BLaER1 (cell line): ENCODE results near the gene EIPR1.

Experiments
- H3K27ac ChIP-seq: shearing (Covaris generic); formaldehyde crosslinking; 2 replicates; pipeline ENCODE4 v1.8.1; 2022
- H3K27me3 ChIP-seq: shearing (Covaris generic); formaldehyde crosslinking; 2 replicates; pipeline ENCODE4 v1.8.1; 2022
- H3K36me3 ChIP-seq: shearing (Covaris generic); formaldehyde crosslinking; 2 replicates; pipeline ENCODE4 v1.8.1; 2022
- H3K4me1 ChIP-seq: shearing (Covaris generic); formaldehyde crosslinking; 2 replicates; pipeline ENCODE4 v1.8.1; 2022
- H3K4me2 ChIP-seq: shearing (Covaris generic); formaldehyde crosslinking; 2 replicates; pipeline ENCODE4 v1.8.1; 2022
- H3K4me3 ChIP-seq: shearing (Covaris generic); formaldehyde crosslinking; 2 replicates; pipeline ENCODE4 v1.8.1; 2022
- H3K9ac ChIP-seq: shearing (Covaris generic); formaldehyde crosslinking; 2 replicates; pipeline ENCODE4 v1.8.1; 2022
- H3K9me3 ChIP-seq: shearing (Covaris generic); formaldehyde crosslinking; 2 replicates; pipeline ENCODE4 v1.8.1; 2022
- H4K20me1 ChIP-seq: shearing (Covaris generic); formaldehyde crosslinking; 2 replicates; pipeline ENCODE4 v1.8.1; 2022
- Cebpa-rat ChIP-seq: shearing (Covaris generic); IDR thresholded peaks from 2 replicates; pipeline ENCODE4 v1.8.1; 2022

EIPR1 gene

DNA sequence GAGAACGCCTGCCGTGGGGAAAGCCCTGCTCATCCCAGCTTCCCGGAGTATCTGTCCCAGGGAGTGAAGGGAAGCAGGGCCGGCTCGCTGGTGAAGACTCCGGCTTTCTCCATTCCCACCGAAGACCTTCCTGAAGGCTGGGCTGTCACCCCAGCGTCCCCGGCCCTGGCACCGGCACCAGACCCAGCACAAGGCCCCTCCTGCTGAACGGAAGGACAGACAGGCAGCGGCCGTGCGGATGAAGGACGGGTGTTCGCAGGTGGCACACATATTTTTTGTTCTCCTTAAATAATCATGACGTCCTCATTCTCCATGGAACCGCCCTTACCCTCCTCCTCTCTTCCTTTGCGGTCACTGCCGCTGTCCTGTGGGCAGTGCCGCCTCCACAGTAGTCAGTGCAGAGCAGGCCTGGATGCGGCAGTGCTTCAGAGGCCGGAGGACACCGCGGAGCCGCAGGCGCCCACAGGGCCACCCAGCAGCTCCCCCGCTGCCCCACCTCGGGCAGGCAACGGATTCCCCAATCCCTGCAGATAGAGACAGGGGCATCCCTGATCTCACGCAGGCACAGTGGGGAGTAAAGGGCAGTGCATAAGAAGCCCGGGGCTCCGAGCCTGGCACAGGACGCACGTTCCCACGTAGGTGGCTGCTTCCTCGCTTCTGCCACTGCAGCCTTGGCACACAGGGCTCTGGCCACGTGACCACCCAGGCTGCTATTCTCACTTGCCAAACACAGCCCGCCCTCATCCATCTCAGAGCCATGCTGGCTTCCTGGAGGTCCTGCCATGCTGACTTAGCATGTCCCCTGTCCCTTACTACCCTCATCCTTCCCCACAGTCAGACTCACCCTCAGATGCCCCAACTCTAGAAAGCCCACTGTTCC is 229.7 kb downstream of the EIPR1 start:
- Histone ChIP-seq H3K9me3 (peaks cover 7% of the 10 kb centered on the region; the same call in 1 of the 2 replicates), H3K27ac (peak overlapping the region; percentile 67), H3K9ac (no peak overlapping the region), H3K27me3 (peaks cover 4% of the 10 kb centered on the region; the same call in 1 of the 2 replicates), H3K4me3 (no peak overlapping the region), H3K4me2 (peak overlapping the region; percentile 81), H3K36me3 (no peaks in the 10 kb centered on the region), H4K20me1 (peaks cover 11% of the 10 kb centered on the region; the same call in 1 of the 2 replicates), H3K4me1 (peaks cover 98% of the 10 kb centered on the region)
- no peak for TF ChIP-seq Cebpa-rat

DNA sequence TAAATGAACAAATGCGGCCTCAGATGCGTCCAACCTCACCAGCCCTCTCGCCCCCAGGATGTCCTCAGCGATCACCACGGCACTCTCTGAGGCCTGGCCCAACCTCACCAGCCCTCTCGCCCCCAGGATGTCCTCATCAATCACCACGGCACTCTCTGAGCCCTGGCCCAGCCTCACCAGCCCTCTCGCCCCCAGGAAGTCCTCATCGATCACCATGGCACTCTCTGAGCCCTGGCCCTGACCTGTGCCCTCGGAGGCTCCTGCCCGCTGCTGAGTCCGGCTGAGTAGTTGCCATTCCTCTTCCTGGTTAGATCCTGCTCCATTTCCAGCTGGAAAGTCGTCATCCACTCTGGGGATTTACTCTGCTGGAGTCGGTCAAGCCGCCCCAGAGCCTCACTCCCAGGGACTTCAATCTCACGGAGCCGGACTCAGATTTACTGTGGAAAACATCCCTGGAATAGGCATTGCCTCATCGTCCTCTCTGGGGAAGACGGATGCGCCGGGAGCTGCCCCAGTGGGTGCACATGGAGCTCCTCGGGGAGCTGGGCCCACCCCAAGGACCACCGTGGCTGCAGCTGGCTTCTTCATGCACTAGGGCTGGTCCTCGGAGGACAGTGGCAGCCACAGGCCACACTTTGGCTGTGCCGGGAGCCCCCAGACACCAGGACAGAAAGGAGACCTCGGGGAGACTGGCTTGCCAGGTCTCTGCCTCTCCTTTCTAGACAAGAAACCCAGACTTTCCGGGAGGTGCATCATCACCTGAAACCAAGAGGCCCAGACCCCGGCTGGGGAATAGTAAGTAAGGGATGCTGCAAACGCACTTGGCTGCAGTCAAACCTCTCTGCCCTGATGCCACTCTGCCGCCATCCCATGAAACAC is 230.6 kb downstream of the EIPR1 start:
- H4K20me1 ChIP-seq, result peaks cover 19% of the 10 kb centered on the region; the same call in 1 of the 2 replicates
- H3K9ac ChIP-seq, result no peak overlapping the region
- TF ChIP-seq Cebpa-rat, result no peak

DNA sequence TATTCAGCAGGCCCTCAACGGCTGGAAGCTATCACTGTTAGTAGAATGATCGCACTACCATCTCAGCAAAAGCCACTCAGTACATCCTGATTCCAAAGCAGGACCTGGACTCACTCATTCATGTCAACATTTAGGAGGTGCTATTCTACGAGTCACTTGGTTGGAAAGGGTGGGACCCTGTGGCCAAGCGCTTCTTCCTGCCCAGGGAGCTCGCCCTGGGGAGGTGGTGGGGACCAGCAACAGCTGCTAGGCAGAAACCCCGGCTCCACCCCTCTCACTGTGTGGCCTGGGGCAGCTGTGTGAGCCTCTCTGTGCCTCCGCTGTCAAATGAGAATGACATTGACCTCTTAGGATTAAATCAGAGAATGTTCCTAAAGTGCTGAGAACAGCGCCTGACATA is 231.4 kb downstream of the EIPR1 start:
- Histone ChIP-seq H3K27ac (peak overlapping the region; percentile 67), H4K20me1 (peaks cover 19% of the 10 kb centered on the region; the same call in 1 of the 2 replicates), H3K36me3 (no peaks in the 10 kb centered on the region), H3K4me2 (peak overlapping the region; percentile 81), H3K9me3 (peaks cover 11% of the 10 kb centered on the region; the same call in 1 of the 2 replicates), H3K27me3 (peaks cover 4% of the 10 kb centered on the region; the same call in 1 of the 2 replicates), H3K9ac (peak overlapping the region; percentile 25; the same call in 1 of the 2 replicates), H3K4me1 (peaks cover 97% of the 10 kb centered on the region), H3K4me3 (peak overlapping the region; percentile 20)
- TF ChIP-seq Cebpa-rat, result no peak

More for the DNA sequence above, 230.6 kb downstream of the EIPR1 start:
- Histone ChIP-seq H3K27me3 (peaks cover 4% of the 10 kb centered on the region; the same call in 1 of the 2 replicates), H3K4me2 (peak overlapping the region; percentile 81), H3K4me1 (peaks cover 100% of the 10 kb centered on the region), H3K4me3 (no peak overlapping the region; the same call in 1 of the 2 replicates), H3K9me3 (peaks cover 7% of the 10 kb centered on the region; the same call in 1 of the 2 replicates), H3K36me3 (no peaks in the 10 kb centered on the region), H3K27ac (peak overlapping the region; percentile 67)

DNA sequence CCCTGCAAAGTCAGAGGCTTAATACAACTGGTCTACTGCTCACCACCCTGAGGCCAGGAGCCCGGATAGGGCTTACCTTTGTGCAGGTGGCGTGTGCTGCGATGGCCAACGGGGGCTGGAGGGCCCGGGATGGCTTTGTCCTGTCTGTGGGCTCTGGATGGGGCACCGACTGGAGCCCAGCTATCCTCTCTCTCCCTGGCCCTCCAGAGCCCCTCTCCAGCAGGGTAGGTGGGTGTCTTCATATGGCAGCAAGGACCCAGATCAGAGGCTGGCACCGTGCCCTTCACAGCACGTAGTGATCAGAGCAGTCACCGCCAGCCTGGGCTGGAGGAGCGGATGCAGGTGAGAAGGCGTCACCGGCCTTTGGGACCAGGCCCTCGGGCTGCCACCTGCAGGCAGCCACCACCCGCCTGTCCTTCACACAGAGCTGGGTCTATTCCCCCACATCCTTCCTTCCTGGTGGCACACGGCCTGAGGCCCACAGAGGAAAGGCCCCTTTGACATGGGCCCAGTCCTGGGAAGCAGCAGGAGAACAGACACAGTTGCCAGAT is 232.1 kb downstream of the EIPR1 start:
- peaks cover 19% of the 10 kb centered on the region; the same call in 1 of the 2 replicates for H4K20me1 ChIP-seq
- peak overlapping the region; percentile 20 for H3K4me3 ChIP-seq
- H3K27ac ChIP-seq, result peak overlapping the region; percentile 67
- H3K27me3 ChIP-seq, result peaks cover 4% of the 10 kb centered on the region; the same call in 1 of the 2 replicates
- H3K4me1 ChIP-seq, result peaks cover 91% of the 10 kb centered on the region
- no peaks in the 10 kb centered on the region for H3K36me3 ChIP-seq
- peak overlapping the region; percentile 81 for H3K4me2 ChIP-seq
- no peak for TF ChIP-seq Cebpa-rat
- H3K9ac ChIP-seq, result peak overlapping the region; percentile 25; the same call in 1 of the 2 replicates
- peaks cover 8% of the 10 kb centered on the region; the same call in 1 of the 2 replicates for H3K9me3 ChIP-seq

DNA sequence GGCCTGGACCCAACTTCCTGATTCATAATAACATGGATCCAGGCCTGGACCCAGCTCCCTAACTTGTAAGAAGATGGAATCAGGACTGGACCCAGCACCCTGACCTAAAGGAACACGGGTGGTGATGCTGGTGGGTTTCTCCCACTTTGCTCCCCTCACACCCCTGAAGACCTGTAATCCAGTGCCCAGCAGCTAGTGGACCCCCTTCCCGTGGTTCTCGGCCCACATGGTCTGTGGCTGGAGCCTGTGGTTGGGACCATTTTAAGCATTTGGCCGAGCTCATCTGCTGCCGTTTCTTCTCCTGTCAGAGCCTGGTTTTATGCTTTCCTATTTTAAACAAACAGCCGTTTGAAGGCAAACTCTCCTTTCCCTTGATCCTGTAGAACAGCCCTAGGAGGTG is 232.8 kb downstream of the EIPR1 start:
- TF ChIP-seq Cebpa-rat, result no peak
- peaks cover 4% of the 10 kb centered on the region; the same call in 1 of the 2 replicates for H3K27me3 ChIP-seq
- H3K4me2 ChIP-seq, result peak overlapping the region; percentile 81
- H3K9ac ChIP-seq, result peak overlapping the region; percentile 25; the same call in 1 of the 2 replicates
- H3K27ac ChIP-seq, result peak overlapping the region; percentile 67
- peaks cover 8% of the 10 kb centered on the region; the same call in 1 of the 2 replicates for H3K9me3 ChIP-seq
- peaks cover 19% of the 10 kb centered on the region; the same call in 1 of the 2 replicates for H4K20me1 ChIP-seq
- peak overlapping the region; percentile 20; the same call in 1 of the 2 replicates for H3K4me3 ChIP-seq
- H3K36me3 ChIP-seq, result no peaks in the 10 kb centered on the region
- H3K4me1 ChIP-seq, result peaks cover 84% of the 10 kb centered on the region

DNA sequence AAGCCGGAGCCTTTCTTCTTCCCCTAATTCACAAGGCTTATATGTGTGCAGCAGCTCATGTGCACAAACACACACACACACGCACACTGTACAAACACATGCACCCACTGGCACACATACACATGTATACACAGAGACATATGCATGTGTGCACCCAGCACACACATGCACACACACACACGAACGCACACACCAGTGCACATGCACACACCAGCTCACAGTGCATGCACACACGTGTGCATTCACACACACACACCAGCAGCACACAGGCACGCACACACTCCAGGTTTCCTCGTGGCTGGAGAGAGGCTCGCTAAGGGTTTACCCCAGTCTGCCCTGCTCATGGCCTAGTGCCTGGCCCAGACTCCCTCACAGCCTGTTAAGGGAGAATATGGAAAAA is 234.0 kb downstream of the EIPR1 start:
- Histone ChIP-seq H3K27me3 (peaks cover 4% of the 10 kb centered on the region; the same call in 1 of the 2 replicates), H3K4me3 (no peak overlapping the region), H3K9ac (no peak overlapping the region), H4K20me1 (peaks cover 19% of the 10 kb centered on the region; the same call in 1 of the 2 replicates), H3K4me1 (peaks cover 72% of the 10 kb centered on the region), H3K27ac (no peak overlapping the region), H3K9me3 (peaks cover 8% of the 10 kb centered on the region; the same call in 1 of the 2 replicates), H3K4me2 (peak overlapping the region; percentile 81), H3K36me3 (no peaks in the 10 kb centered on the region)
- TF ChIP-seq Cebpa-rat, result no peak

DNA sequence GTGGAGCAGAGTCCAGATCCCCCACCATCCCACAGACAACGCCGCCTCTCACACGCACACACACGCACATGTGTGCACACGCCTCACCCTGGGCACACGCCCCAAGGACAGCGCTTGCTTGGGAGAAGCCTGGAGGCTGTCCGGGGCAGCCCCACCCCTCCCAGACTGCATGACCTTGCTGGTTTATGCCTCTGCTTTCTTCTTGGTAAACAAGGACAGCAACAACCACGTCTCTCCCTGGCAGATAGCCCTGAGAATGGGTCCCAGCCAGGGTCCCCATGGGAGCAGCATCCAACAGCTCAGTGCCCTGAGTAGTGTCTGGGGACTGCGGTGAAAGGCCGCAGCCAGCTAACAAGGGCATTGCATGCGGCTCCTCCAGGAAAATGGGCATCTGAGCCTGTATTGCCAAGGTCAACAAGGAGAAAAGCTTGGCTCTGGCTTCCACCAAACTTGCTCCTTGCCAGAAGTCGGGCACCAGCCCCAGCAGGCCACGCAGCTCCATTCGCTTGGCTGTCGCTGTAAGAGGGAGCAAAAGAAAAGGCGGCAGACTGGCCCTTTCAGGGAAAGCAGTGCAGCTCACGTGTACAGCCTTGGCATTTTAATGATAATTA is 234.6 kb downstream of the EIPR1 start:
- Histone ChIP-seq H3K4me3 (peak overlapping the region; percentile 23; the same call in 1 of the 2 replicates), H3K9me3 (peaks cover 8% of the 10 kb centered on the region; the same call in 1 of the 2 replicates), H3K27me3 (peaks cover 4% of the 10 kb centered on the region; the same call in 1 of the 2 replicates), H3K36me3 (no peaks in the 10 kb centered on the region), H4K20me1 (peaks cover 19% of the 10 kb centered on the region; the same call in 1 of the 2 replicates), H3K4me1 (peaks cover 66% of the 10 kb centered on the region), H3K27ac (no peak overlapping the region), H3K4me2 (peak overlapping the region; percentile 81), H3K9ac (no peak overlapping the region)
- no peak for TF ChIP-seq Cebpa-rat

DNA sequence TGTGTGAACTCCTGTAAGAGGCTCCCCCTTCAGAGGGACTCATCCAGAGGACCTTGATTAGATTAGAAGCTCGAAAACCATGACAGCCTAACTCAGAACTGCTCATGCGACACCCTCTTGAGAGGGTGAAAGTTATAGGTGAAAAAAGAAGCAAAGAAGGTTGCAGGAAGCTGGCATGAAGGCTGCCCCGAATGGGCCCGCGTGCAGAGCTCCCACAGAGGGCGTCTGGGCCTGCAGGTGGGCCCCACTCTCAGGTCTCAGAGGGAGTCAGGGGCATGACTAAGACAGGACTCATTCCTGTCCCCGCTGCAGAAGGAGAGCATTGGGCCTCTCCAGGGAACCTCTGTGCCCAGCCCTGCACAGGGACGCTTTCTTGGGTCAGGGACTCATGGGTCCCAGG is 235.4 kb downstream of the EIPR1 start:
- no peak for TF ChIP-seq Cebpa-rat
- no peak overlapping the region for H3K4me3 ChIP-seq
- H3K36me3 ChIP-seq, result no peaks in the 10 kb centered on the region

More for the DNA sequence above, 235.4 kb downstream of the EIPR1 start:
- H3K4me1 ChIP-seq, result peaks cover 58% of the 10 kb centered on the region
- H3K9ac ChIP-seq, result no peak overlapping the region
- H3K27ac ChIP-seq, result no peak overlapping the region
- H3K27me3 ChIP-seq, result peaks cover 4% of the 10 kb centered on the region; the same call in 1 of the 2 replicates
- H3K4me2 ChIP-seq, result peak overlapping the region; percentile 81
- peaks cover 8% of the 10 kb centered on the region; the same call in 1 of the 2 replicates for H3K9me3 ChIP-seq
- peaks cover 19% of the 10 kb centered on the region; the same call in 1 of the 2 replicates for H4K20me1 ChIP-seq
